GM21619 (cell line): Measurements from ENCODE around the gene TRAM1L1.

Experiments used
- ATAC-seq: cut with Tn5 transposase; IDR thresholded peaks from one replicate; pipeline ENCODE4 v1.9.1; 2021; ENCODE audit not compliant: unreplicated experiment

Gene TRAM1L1

GRCh38 chr4:117084866-117085701 is at the start of gene TRAM1L1:
TRAM1L1 (minus strand) TSS chr4:117085576; CDS start chr4:117085393, 183 bp downstream.
- ATAC-seq: no peak

GRCh38 chr4:117134386-117134785 is 49.0 kb upstream of the TRAM1L1 start:
- no peak for ATAC-seq

- ATAC-seq: no peak
Measured at GRCh38 chr4:117096886-117097285, 11.5 kb upstream of the TRAM1L1 start.

- ATAC-seq: no peak
Measured at GRCh38 chr4:117096462-117096861, 11.1 kb upstream of the TRAM1L1 start.

GRCh38 chr4:117093571-117093970 is 8.2 kb upstream of the TRAM1L1 start:
- no peak for ATAC-seq

DNA sequence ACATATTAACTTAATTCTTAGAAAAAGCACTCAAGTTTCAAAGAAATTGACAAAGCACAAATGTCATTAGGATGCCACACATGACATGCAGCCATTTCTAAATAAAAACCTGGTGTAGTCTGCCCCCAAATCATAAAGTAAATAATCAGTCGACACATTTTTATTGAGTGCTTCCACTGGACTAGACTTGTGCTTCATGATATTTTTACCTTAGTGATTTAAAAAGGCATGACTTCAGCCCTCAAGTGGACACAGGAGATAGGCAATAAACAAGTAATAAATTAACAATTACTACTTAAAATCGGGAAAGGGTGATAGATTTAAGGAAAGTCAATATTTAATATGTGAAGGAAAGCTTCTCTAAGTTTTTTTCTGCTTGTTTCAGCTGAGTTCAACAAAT is 7.6 kb downstream of the TRAM1L1 start:
- ATAC-seq: no peak

DNA sequence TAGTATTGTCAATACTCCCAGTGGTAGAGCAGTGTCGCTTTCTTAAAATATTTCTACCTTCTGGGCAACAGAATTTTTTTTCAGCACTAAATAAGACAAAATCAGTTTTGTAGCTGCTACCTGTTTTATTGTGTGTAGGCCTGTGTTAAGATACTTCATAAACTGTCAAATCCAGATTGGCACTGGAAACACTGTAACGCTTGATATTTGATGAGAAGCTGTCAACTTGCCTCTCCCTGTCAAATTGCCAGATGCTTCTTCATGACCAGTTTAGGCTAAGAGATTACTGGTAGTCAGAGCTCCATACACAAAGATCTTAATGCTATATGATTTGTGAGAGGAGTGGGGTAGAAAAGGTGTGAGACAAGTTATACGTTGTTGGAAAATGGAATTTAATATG is 17.3 kb downstream of the TRAM1L1 start:
- ATAC-seq: no peak

GRCh38 chr4:117063961-117064696 is 21.2 kb downstream of the TRAM1L1 start:
- no peak for ATAC-seq

DNA sequence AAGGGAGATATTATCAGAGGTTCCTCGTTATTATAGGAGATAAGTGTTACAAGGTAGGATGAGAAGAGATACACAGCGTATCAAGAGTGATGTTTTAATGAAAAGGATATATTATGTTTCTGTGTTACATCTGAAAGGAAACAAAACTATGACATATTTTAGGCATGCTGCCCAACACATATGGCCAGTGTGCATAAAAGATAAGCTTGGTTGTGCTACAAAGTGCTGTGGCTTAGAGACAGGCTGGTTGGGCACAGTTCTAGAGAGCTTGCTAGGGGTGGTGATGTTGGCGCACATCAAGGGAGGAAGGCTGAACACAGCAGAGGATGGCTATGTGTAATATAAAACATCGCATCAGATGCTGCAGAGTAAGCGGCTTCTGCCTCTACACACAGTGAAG is 42.4 kb downstream of the TRAM1L1 start:
- no peak for ATAC-seq
